Kidney epithelial cell (primary cell): ENCODE measurements around the gene RAPGEF4. TPM values are rescaled to one million over a fixed set of nuclear protein-coding genes. Genes with fewer than 3 reads are reported as not detected.
A peak's percentile ranks its signal among the peaks of the same experiment; 100 is the strongest.

Source experiments
- DNase-seq: peaks from one replicate; pipeline ENCODE4 v3.0.0-alpha.2; 2010; ENCODE audit warnings: low read depth
- H3K27me3 ChIP-seq: 2 replicates; pipeline ENCODE4 v1.6.0; 2011; ENCODE audit warnings: low read length; ENCODE audit not compliant: control insufficient read depth, insufficient read depth
- H3K36me3 ChIP-seq: 2 replicates; pipeline ENCODE4 v1.5.1; 2011; ENCODE audit warnings: low read length; ENCODE audit not compliant: control insufficient read depth, insufficient read depth
- H3K4me3 ChIP-seq: 2 replicates; pipeline ENCODE4 v1.5.1; 2011; ENCODE audit warnings: low read depth, mild to moderate bottlenecking, control low read depth, low read length
- CTCF ChIP-seq: IDR thresholded peaks from 2 replicates; pipeline ENCODE4 v1.5.1; 2011; ENCODE audit warnings: mild to moderate bottlenecking, moderate library complexity, low read length, control low read depth, inconsistent platforms; ENCODE audit not compliant: insufficient read depth, poor library complexity, severe bottlenecking
- total RNA-seq: library from RNA; depleted of rRNA; stranded (reverse); fragments of >200 nt; gene quantifications from 2 replicates; pipeline ENCODE4 v1.2.3, GENCODE V29; 2015

The RAPGEF4 gene
- total RNA-seq, 1 donor from 2014 or later, result 0.71 TPM

GRCh38 chr2:173048897-173049661 lies 313.4 kb downstream of the RAPGEF4 start:
- Histone ChIP-seq H3K27me3 (no peaks in the 10 kb centered on the region), H3K36me3 (no peaks in the 10 kb centered on the region), H3K4me3 (no peak overlapping the region)
- TF ChIP-seq CTCF, result no peak
- DNase-seq, result peak; percentile 95

- no peak for DNase-seq
- no peaks in the 10 kb centered on the region for H3K27me3 ChIP-seq
- no peak overlapping the region for H3K4me3 ChIP-seq
- no peaks in the 10 kb centered on the region for H3K36me3 ChIP-seq
- TF ChIP-seq CTCF, result no peak
These were observed 314.2 kb downstream of the RAPGEF4 start for GRCh38 chr2:173049831-173050230.

GRCh38 chr2:173050684-173051083 lies 315.0 kb downstream of the RAPGEF4 start:
- no peak for TF ChIP-seq CTCF
- H3K36me3 ChIP-seq, result no peaks in the 10 kb centered on the region
- DNase-seq, result no peak
- H3K4me3 ChIP-seq, result no peak overlapping the region
- no peaks in the 10 kb centered on the region for H3K27me3 ChIP-seq

- Histone ChIP-seq H3K36me3 (no peaks in the 10 kb centered on the region), H3K27me3 (no peaks in the 10 kb centered on the region), H3K4me3 (no peak overlapping the region)
- DNase-seq, result no peak
- no peak for TF ChIP-seq CTCF
These were observed 316.0 kb downstream of the RAPGEF4 start for GRCh38 chr2:173051463-173052215.

- DNase-seq, result no peak
- no peaks in the 10 kb centered on the region for H3K27me3 ChIP-seq
- TF ChIP-seq CTCF, result no peak
- no peak overlapping the region for H3K4me3 ChIP-seq
- no peaks in the 10 kb centered on the region for H3K36me3 ChIP-seq
These were observed 317.5 kb downstream of the RAPGEF4 start for GRCh38 chr2:173053043-173053699.
